ENCODE measurements around the gene SHC2.

GRCh38 chr19:419721-420515 is 40.9 kb downstream of the SHC2 start:
- no peak for TF ChIP-seq CTCF (IDR thresholded peaks at IDR 0.05)
- no peak for TF ChIP-seq POLR2A (IDR thresholded peaks at IDR 0.05)

Data from thyroid gland (tissue), 4 donors.